Measurements from ENCODE around the gene ARHGAP12.

Gene ARHGAP12

DNA sequence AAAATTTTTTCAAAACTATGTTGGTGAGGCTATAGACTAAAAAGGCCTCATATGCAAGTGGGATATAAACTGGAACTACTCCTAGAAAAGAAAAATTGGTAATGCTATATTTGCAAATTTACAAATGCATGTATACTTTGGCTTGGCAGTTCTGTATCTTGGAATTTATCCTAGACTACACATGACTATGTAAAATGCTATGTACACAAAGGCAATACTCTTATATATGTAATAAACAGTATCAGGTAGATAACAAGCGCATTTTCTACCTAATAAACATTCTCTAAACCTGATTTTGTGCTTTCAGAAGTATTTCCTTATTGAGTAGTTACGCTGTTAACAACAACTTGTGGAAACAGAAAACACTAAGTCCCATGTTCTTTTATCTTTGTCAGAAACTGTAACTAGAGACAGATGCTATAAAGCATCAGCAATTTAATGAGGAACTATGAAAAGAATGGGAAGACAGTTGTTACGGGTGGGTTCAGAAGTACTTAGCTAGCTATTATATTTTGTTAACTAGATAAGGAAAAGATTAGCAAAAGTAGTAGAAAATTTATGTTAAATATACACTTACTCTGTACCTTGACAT, 107.8 kb downstream of the ARHGAP12 start:
- TF ChIP-seq, protein P1, sequence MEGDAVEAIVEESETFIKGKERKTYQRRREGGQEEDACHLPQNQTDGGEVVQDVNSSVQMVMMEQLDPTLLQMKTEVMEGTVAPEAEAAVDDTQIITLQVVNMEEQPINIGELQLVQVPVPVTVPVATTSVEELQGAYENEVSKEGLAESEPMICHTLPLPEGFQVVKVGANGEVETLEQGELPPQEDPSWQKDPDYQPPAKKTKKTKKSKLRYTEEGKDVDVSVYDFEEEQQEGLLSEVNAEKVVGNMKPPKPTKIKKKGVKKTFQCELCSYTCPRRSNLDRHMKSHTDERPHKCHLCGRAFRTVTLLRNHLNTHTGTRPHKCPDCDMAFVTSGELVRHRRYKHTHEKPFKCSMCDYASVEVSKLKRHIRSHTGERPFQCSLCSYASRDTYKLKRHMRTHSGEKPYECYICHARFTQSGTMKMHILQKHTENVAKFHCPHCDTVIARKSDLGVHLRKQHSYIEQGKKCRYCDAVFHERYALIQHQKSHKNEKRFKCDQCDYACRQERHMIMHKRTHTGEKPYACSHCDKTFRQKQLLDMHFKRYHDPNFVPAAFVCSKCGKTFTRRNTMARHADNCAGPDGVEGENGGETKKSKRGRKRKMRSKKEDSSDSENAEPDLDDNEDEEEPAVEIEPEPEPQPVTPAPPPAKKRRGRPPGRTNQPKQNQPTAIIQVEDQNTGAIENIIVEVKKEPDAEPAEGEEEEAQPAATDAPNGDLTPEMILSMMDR (conservative IDR thresholded peaks at IDR 0.05; ENCODE audit: low read depth, low read length) = no peak
- Histone ChIP-seq H3K27ac (no peak overlapping the region), H3K9ac (no peak overlapping the region), H3K79me2 (ENCODE audit: insufficient read depth, low read depth) (no peaks in the 10 kb centered on the region), H3K36me3 (ENCODE audit: insufficient read depth) (0 out of 2 replicates have a peak, but pooled peaks cover 4% of the 10 kb centered on the region), H3K4me1 (ENCODE audit: low read depth, poor library complexity, severe bottlenecking) (no peaks in the 10 kb centered on the region), H3K4me2 (no peak overlapping the region), H3K27me3 (ENCODE audit: insufficient read depth, low read depth) (no peaks in the 10 kb centered on the region), H4K20me1 (ENCODE audit: insufficient read depth) (no peaks in the 10 kb centered on the region), H3K4me3 (IDR thresholded peaks at IDR 0.05; ENCODE audit: insufficient read depth, low read depth, low read length) (no peak overlapping the region), H2AFZ (ENCODE audit: low read depth) (no peak overlapping the region)

DNA sequence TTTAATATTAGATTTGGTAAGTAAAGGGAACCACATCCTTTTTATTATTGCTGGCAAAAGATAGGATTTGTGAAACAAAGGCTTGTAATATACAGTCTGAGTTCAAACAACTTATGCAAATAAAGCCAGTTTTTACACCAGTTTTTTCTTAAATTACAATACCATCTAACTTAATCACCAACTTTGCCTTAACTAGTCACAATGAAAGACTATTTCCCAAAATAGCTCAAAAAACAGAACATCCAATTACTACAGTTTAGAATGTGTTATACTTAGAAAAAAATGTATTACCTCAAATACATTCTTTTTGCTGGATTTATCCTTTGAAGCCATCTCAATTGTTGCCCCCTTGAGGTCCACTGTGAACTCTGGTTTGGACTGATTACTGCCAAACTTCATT, 108.5 kb downstream of the ARHGAP12 start:
- TF ChIP-seq, protein P1 (conservative IDR thresholded peaks at IDR 0.05; ENCODE audit: low read depth, low read length) = no peak
- H3K27ac ChIP-seq = no peak overlapping the region
- H3K4me3 ChIP-seq (IDR thresholded peaks at IDR 0.05; ENCODE audit: insufficient read depth, low read depth, low read length) = no peak overlapping the region
- no peaks in the 10 kb centered on the region for H3K79me2 ChIP-seq (ENCODE audit: insufficient read depth, low read depth)
- no peaks in the 10 kb centered on the region for H3K4me1 ChIP-seq (ENCODE audit: low read depth, poor library complexity, severe bottlenecking)
- H3K27me3 ChIP-seq (ENCODE audit: insufficient read depth, low read depth) = no peaks in the 10 kb centered on the region
- H3K36me3 ChIP-seq (ENCODE audit: insufficient read depth) = 0 out of 2 replicates have a peak, but pooled peaks cover 4% of the 10 kb centered on the region
- H3K9ac ChIP-seq = no peak overlapping the region
- H4K20me1 ChIP-seq (ENCODE audit: insufficient read depth) = no peaks in the 10 kb centered on the region
- H3K4me2 ChIP-seq = no peak overlapping the region
- H2AFZ ChIP-seq (ENCODE audit: low read depth) = no peak overlapping the region

DNA sequence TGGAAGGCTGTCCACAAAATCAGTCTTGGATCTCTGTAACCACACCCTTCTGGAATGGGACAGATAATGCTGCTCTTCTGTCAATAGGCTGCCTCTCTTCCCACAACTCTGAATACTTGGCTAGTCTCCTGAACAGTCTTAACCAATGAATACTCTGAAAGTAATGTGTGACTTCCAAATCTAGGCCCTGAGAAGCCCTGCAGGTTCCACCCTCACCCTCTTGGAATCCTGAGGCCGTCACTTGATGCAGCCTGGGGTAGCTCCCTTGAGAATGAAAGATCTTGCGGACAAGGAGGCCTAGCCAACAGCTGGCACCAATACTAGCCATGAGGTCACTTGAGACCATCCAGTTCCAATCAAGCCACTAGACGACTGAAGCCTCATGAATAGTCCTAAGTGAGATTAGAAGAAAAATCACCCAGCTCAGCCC, 109.2 kb downstream of the ARHGAP12 start:
- no peaks in the 10 kb centered on the region for H3K4me1 ChIP-seq (ENCODE audit: low read depth, poor library complexity, severe bottlenecking)
- no peak overlapping the region for H3K9ac ChIP-seq
- H3K4me2 ChIP-seq = no peak overlapping the region
- no peak overlapping the region for H2AFZ ChIP-seq (ENCODE audit: low read depth)
- TF ChIP-seq, protein P1 (conservative IDR thresholded peaks at IDR 0.05; ENCODE audit: low read depth, low read length) = no peak
- H4K20me1 ChIP-seq (ENCODE audit: insufficient read depth) = no peaks in the 10 kb centered on the region
- no peaks in the 10 kb centered on the region for H3K27me3 ChIP-seq (ENCODE audit: insufficient read depth, low read depth)
- no peaks in the 10 kb centered on the region for H3K79me2 ChIP-seq (ENCODE audit: insufficient read depth, low read depth)
- no peak overlapping the region for H3K4me3 ChIP-seq (IDR thresholded peaks at IDR 0.05; ENCODE audit: insufficient read depth, low read depth, low read length)
- H3K27ac ChIP-seq = no peak overlapping the region
- 0 out of 2 replicates have a peak, but pooled peaks cover 4% of the 10 kb centered on the region for H3K36me3 ChIP-seq (ENCODE audit: insufficient read depth)

DNA sequence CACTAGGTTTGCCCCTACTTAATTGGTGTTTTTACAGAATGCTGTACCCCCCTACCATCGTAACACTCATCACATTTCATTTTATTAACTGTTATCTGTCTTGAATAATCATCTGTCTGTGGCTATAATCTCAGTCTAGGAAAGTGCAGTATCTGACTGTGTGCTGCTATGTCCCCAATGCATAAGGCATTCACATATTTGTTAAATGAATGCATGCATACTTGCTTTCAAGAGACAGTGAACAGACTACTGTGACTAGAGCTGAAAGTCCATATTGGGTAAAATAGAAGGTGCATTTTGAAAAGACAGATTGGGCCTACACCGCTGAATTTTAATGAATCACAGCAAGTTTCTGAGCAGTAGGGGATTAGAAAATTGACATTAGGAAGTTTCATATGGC, 112.3 kb downstream of the ARHGAP12 start:
- no peaks in the 10 kb centered on the region for H3K79me2 ChIP-seq (ENCODE audit: insufficient read depth, low read depth)
- no peak overlapping the region for H3K4me2 ChIP-seq
- no peak overlapping the region for H3K9ac ChIP-seq
- no peak overlapping the region for H3K27ac ChIP-seq
- no peak overlapping the region for H2AFZ ChIP-seq (ENCODE audit: low read depth)
- 0 out of 2 replicates have a peak, but pooled peaks cover 4% of the 10 kb centered on the region for H3K36me3 ChIP-seq (ENCODE audit: insufficient read depth)
- H3K27me3 ChIP-seq (ENCODE audit: insufficient read depth, low read depth) = no peaks in the 10 kb centered on the region
- H4K20me1 ChIP-seq (ENCODE audit: insufficient read depth) = no peaks in the 10 kb centered on the region
- no peaks in the 10 kb centered on the region for H3K4me1 ChIP-seq (ENCODE audit: low read depth, poor library complexity, severe bottlenecking)
- TF ChIP-seq, protein P1 (conservative IDR thresholded peaks at IDR 0.05; ENCODE audit: low read depth, low read length) = no peak
- H3K4me3 ChIP-seq (IDR thresholded peaks at IDR 0.05; ENCODE audit: insufficient read depth, low read depth, low read length) = no peak overlapping the region

Data from KMS-11 (cell line).